Transverse colon (tissue), 4 donors: ENCODE data around the gene SPDYE3. TPM values are rescaled to one million over a fixed set of nuclear protein-coding genes. Genes with fewer than 3 reads are reported as not detected.
"Not testable (repeated sequence)": the region's sequence is repeated elsewhere in the genome, so short reads cannot be mapped to it uniquely, and the experiment has no call there.

Experiments
- DNase-seq: peaks from one replicate; pipeline ENCODE4 v3.0.0-alpha.2; 2019
- H3K27ac ChIP-seq, 4 donors: fragments of 200-600 bp; sonication (generic); 2 replicates each; pipeline ENCODE4 v1.5.1; 2016 to 2018; ENCODE audit warnings: inconsistent platforms in 4 of 4
- H3K27me3 ChIP-seq: fragments of 200-600 bp; sonication (generic); 2 replicates; pipeline ENCODE4 v1.5.1; 2017; ENCODE audit warnings: inconsistent platforms
- H3K36me3 ChIP-seq, 4 donors: fragments of 200-600 bp; sonication (generic); 2 replicates each; pipeline ENCODE4 v1.5.1; 2017 to 2019; ENCODE audit warnings: inconsistent platforms in 4 of 4
- H3K4me1 ChIP-seq, 4 donors: fragments of 200-600 bp; sonication (generic); 2 replicates each; pipeline ENCODE4 v1.5.1; 2017 to 2020; ENCODE audit warnings: inconsistent platforms in 4 of 4
- H3K4me3 ChIP-seq, 4 donors: fragments of 200-600 bp; sonication (generic); 1 replicate in 1 of 4; 2 replicates in 3 of 4; pipeline versions ENCODE4 v1.5.1 to v1.6.1; 2017 to 2019; ENCODE audit warnings: inconsistent platforms in 4 of 4
- H3K9me3 ChIP-seq, 2 donors: fragments of 200-600 bp; sonication (generic); 2 replicates each; pipeline ENCODE4 v1.5.1; 2017 to 2019; ENCODE audit warnings: inconsistent platforms in 2 of 2
- CTCF ChIP-seq, 5 experiments: fragments of 200-600 bp in 3 of 5; fragments of 450-650 bp in 2 of 5; sonication (generic) in 3 of 5; IDR thresholded peaks; 1 replicate in 2 of 5; 2 replicates in 3 of 5; pipeline ENCODE4 v1.5.1; 2016 to 2017; ENCODE audit warnings: antibody characterized with exemption in 5 of 5, inconsistent platforms in 3 of 5, mild to moderate bottlenecking in 2 of 5, moderate library complexity in 1 of 5
- EP300 ChIP-seq: sonication (generic); formaldehyde crosslinking; IDR thresholded peaks from one replicate; pipeline ENCODE4 v1.6.1; 2017; ENCODE audit warnings: antibody characterized with exemption, low read depth
- POLR2A ChIP-seq: fragments of 450-650 bp; IDR thresholded peaks from one replicate; pipeline ENCODE4 v1.6.1; 2016; ENCODE audit warnings: antibody characterized with exemption, mild to moderate bottlenecking, moderate library complexity
- POLR2AphosphoS5 ChIP-seq, 3 donors: sonication (generic); formaldehyde crosslinking; IDR thresholded peaks; one replicate each; pipeline ENCODE4 v1.6.1; 2016; ENCODE audit warnings: antibody characterized with exemption in 3 of 3
- WGBS, 2 donors: methylation state at CpG; one replicate each; pipeline ENCODE4 v1.1.5; 2018; ENCODE audit warnings: low coverage in 1 of 2; 5-methylcytosine and 5-hydroxymethylcytosine counted together
- in situ Hi-C, 4 donors: fragments of 200-750 bp; cut with MboI; loops; one replicate each; pipeline versions ENCODE4 v1.15.0 to v1.15.1; 2017; ENCODE audit warnings: low sequenced_read_pairs in 3 of 4, low pct_ligation_motif_present in 1 of 4, low pct_unique_long_range_greater_than_20kb in 1 of 4
- intact Hi-C: fragments of 100-400 bp; cut with DNase I; formaldehyde crosslinking; loops from one replicate; pipeline ENCODE4 v1.15.1; 2023; ENCODE audit warnings: low total_unique reads
- total RNA-seq, 4 donors: library from RNA; depleted of rRNA; stranded (reverse); fragments of >200 nt; gene quantifications; one replicate each; pipeline ENCODE4 v1.1.0, GENCODE V29; 2016

The SPDYE3 gene
- total RNA-seq, 4 donors from 2014 or later: not detected

GRCh38 chr7:100344560-100345287 lies 37.2 kb downstream of the SPDYE3 start:
- H3K27ac ChIP-seq: peak overlapping the region; percentile 64 to 71 (median 66)
- in situ Hi-C loops, H3K4me3 ChIP-seq, H3K27me3 ChIP-seq, H3K9me3 ChIP-seq, intact Hi-C loops: not testable (repeated sequence)
- TF ChIP-seq CTCF (IDR thresholded peaks at IDR 0.05): peak; percentile 21 to 45 (median 36)
- 61 to 80% methylated on average over 2 to 9 of the region's 13 CpGs for WGBS, 2 donors
- peaks cover 0 to 17% (median 2%) of the 10 kb centered on the region in 4 donors for H3K4me1 ChIP-seq
- DNase-seq: peak; percentile 58
- H3K36me3 ChIP-seq: peaks cover 0 to 35% (median 14%) of the 10 kb centered on the region in 4 donors

DNA sequence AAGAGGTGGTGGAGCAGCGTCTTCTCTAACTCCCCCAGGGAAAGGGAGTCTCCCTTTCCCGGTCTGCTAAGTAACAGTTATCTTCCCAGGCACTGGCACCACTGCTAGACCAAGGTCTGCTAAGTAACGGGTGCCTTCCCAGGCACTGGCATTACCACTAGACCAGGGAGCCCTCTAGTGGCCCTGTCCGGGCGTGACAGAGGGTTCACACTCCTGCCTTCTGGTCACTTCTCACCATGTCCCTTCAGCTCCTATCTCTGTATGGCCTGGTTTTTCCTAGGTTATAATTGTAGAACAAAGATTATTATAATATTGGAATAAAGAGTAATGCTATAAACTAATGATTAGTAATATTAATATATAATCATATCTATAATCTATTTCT lies 37.8 kb downstream of the SPDYE3 start:
- Histone ChIP-seq H3K27ac (peak overlapping the region in 1 of 4 donors; percentile 66), H3K36me3 (peaks cover 0 to 39% (median 17%) of the 10 kb centered on the region in 4 donors), H3K4me1 (peaks cover 0 to 17% (median 2%) of the 10 kb centered on the region in 4 donors)
- peak; percentile 82 for DNase-seq
- intact Hi-C loops, H3K4me3 ChIP-seq, in situ Hi-C loops, H3K9me3 ChIP-seq, H3K27me3 ChIP-seq: not testable (repeated sequence)
- TF ChIP-seq CTCF (IDR thresholded peaks at IDR 0.05): peak; percentile 15 to 58 (median 50)
- WGBS, 2 donors: 0% methylated on average over 3 of the region's 5 CpGs; no CpG with 5 or more reads in 1 of the 2 donors

DNA sequence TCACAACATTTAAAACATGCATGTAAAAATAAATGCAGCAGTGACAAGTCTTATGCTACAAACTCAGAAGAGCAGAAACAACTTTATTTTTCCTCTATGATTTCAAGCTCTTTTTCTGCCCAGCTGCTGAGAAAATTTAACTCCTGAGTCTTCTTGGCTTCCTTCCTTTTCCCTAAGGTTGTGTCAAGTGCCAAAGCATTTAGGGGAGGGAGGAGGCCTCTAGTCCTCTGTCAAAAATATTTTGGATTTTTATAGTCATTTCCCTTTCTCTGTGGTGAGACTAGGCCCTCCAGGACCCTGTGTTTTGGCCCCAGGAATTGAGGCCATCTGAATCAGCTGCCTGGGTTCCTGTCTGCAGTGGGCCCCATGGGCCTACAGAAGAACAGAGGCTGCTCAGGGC lies 39.4 kb downstream of the SPDYE3 start:
- intact Hi-C loops (no loop called here), in situ Hi-C loops (no loop called here)
- TF ChIP-seq POLR2AphosphoS5 (IDR thresholded peaks at IDR 0.05) (no peak), EP300 (no peak), CTCF (IDR thresholded peaks at IDR 0.05) (no peak), POLR2A (no peak)
- Histone ChIP-seq H3K4me3 (no peak overlapping the region), H3K27me3 (no peaks in the 10 kb centered on the region), H3K27ac (no peak overlapping the region), H3K36me3 (peaks cover 0 to 39% (median 19%) of the 10 kb centered on the region in 4 donors), H3K4me1 (peaks cover 0 to 16% (median 2%) of the 10 kb centered on the region in 4 donors), H3K9me3 (no peaks in the 10 kb centered on the region)
- no peak for DNase-seq

DNA sequence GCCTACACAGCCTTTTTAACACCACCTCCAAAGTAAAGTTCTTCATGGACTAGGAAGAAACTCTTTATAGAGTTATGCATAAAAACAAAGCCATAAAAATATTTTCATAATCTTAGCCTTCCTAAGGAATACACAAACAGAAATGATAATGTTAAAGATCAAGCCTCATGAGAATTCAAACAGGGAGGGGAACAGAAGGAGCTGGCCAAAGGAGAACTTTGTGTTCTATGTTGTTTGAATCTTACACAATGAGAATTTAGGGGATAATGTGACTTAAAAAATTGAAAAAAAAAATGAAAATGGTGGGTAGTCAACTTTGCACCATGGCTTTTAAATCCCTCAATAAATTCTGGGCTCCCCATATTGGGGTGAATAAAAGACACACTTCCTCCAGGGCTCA lies 41.3 kb downstream of the SPDYE3 start:
- peaks cover 0 to 6% (median 0%) of the 10 kb centered on the region in 4 donors for H3K4me1 ChIP-seq
- intact Hi-C loops (no loop called here), in situ Hi-C loops (no loop called here)
- no peak for DNase-seq
- no peaks in the 10 kb centered on the region for H3K9me3 ChIP-seq
- H3K36me3 ChIP-seq: peaks cover 0 to 39% (median 19%) of the 10 kb centered on the region in 4 donors
- no peak overlapping the region for H3K4me3 ChIP-seq
- H3K27me3 ChIP-seq: no peaks in the 10 kb centered on the region
- TF ChIP-seq POLR2AphosphoS5 (IDR thresholded peaks at IDR 0.05) (no peak), CTCF (IDR thresholded peaks at IDR 0.05) (no peak), EP300 (no peak)
- H3K27ac ChIP-seq: no peak overlapping the region
